IMR-90 (cell line): ENCODE data around the gene DHRSX. TPM values are rescaled to one million over a fixed set of nuclear protein-coding genes. Genes with fewer than 3 reads are reported as not detected.
A peak's percentile ranks its signal among the peaks of the same experiment; 100 is the strongest.

Experiments
- ATAC-seq: fragments of 200-7000 bp; cut with Tn5 transposase; 2 replicates; pipeline ENCODE4 v1.9.1; 2020; ENCODE audit warnings: low read depth, mild to moderate bottlenecking, moderate library complexity
- BruUV-seq: library from RNA; stranded (reverse); fragments of 400-500 nt; replicated peaks from 2 replicates; lab custom pipeline; 2021; lab: Mats Ljungman, UMichigan
- CTCF ChIA-PET: fragments of 300-600 bp; formaldehyde crosslinking; extraction: SDS; loops from one replicate; lab custom pipeline; 2021; ENCODE audit warnings: antibody characterized with exemption; lab: Yijun Ruan, JAX
- POLR2A ChIA-PET: fragments of 300-600 bp; sonication (Branson Sonifier 250); formaldehyde crosslinking; loops from one replicate; lab custom pipeline; 2022; ENCODE audit warnings: antibody characterized with exemption; ENCODE audit not compliant: unreplicated experiment; lab: Charles Lee
- DNase-seq: peaks from one replicate; pipeline ENCODE4 v3.0.0; 2013
- H2AFZ ChIP-seq: replicated peaks from 2 replicates; pipeline ENCODE3; 2013; ENCODE audit warnings: low read length, mild to moderate bottlenecking; ENCODE audit not compliant: poor library complexity
- H2AK5ac ChIP-seq: 2 replicates; pipeline ENCODE4 v1.6.1; 2013; ENCODE audit warnings: low read depth, low read length, inconsistent platforms
- H2AK9ac ChIP-seq: replicated peaks from 2 replicates; pipeline ENCODE3; 2013; ENCODE audit warnings: mild to moderate bottlenecking, low read depth, low read length, moderate library complexity; ENCODE audit not compliant: poor library complexity
- H2BK120ac ChIP-seq: 2 replicates; pipeline ENCODE4 v1.6.1; 2013; ENCODE audit warnings: low read depth, low read length, inconsistent platforms
- H2BK15ac ChIP-seq: 3 replicates; pipeline ENCODE4 v1.6.1; 2013; ENCODE audit warnings: low read depth, low read length, inconsistent platforms
- H2BK20ac ChIP-seq: 2 replicates; pipeline ENCODE4 v1.6.1; 2013; ENCODE audit warnings: low read depth, mild to moderate bottlenecking, inconsistent platforms, low read length, moderate library complexity
- H2BK5ac ChIP-seq: 2 replicates; pipeline ENCODE4 v1.6.1; 2013; ENCODE audit warnings: mild to moderate bottlenecking, low read depth, low read length, inconsistent platforms; ENCODE audit not compliant: poor library complexity, severe bottlenecking
- H3K14ac ChIP-seq: replicated peaks from 2 replicates; pipeline ENCODE4 v1.6.1; 2013; ENCODE audit warnings: low read depth, low read length, inconsistent platforms
- H3K18ac ChIP-seq: 2 replicates; pipeline ENCODE4 v1.6.1; 2013; ENCODE audit warnings: low read depth, low read length, control low read depth
- H3K23ac ChIP-seq: 2 replicates; pipeline ENCODE4 v1.6.1; 2013; ENCODE audit warnings: low read depth, low read length, inconsistent platforms
- H3K27ac ChIP-seq: 2 replicates; pipeline ENCODE4 v1.5.1; 2013; ENCODE audit warnings: mild to moderate bottlenecking, control low read depth, low read length; ENCODE audit not compliant: insufficient read depth
- H3K27me3 ChIP-seq: 2 replicates; pipeline ENCODE4 v1.6.1; 2013; ENCODE audit warnings: low read length; ENCODE audit not compliant: control insufficient read depth, insufficient read depth
- H3K36me3 ChIP-seq: 2 replicates; pipeline ENCODE4 v1.6.1; 2013; ENCODE audit warnings: low read length, mixed read lengths; ENCODE audit not compliant: control insufficient read depth, insufficient read depth
- H3K4ac ChIP-seq: 2 replicates; pipeline ENCODE4 v1.6.1; 2013; ENCODE audit warnings: low read depth, low read length, inconsistent platforms
- H3K4me1 ChIP-seq: 2 replicates; pipeline ENCODE4 v1.6.1; 2013; ENCODE audit warnings: low read length, mixed read lengths; ENCODE audit not compliant: control insufficient read depth, insufficient read depth
- H3K4me2 ChIP-seq: 2 replicates; pipeline ENCODE4 v1.6.1; 2013; ENCODE audit warnings: low read depth, mild to moderate bottlenecking, control low read depth, low read length, moderate library complexity
- H3K4me3 ChIP-seq: 2 replicates; pipeline ENCODE4 v1.5.1; 2013; ENCODE audit warnings: low read depth, mild to moderate bottlenecking, control low read depth, low read length, moderate library complexity; ENCODE audit not compliant: insufficient read depth
- H3K56ac ChIP-seq: 2 replicates; pipeline ENCODE4 v1.6.1; 2013; ENCODE audit warnings: low read length, inconsistent platforms; ENCODE audit not compliant: insufficient read depth; ENCODE audit errors: extremely low read depth
- H3K79me1 ChIP-seq, 2 experiments: 2 replicates each; pipeline ENCODE4 v1.6.1; 2013; ENCODE audit warnings: low read length in 2 of 2, inconsistent platforms in 1 of 2, low read depth in 1 of 2
- H3K9ac ChIP-seq: 2 replicates; pipeline ENCODE4 v1.6.1; 2013; ENCODE audit warnings: low read depth, low read length, control low read depth
- H3K9me1 ChIP-seq: 2 replicates; pipeline ENCODE4 v1.6.1; 2013; ENCODE audit warnings: low read length, inconsistent platforms; ENCODE audit not compliant: insufficient read depth
- H3K9me3 ChIP-seq: 2 replicates; pipeline ENCODE4 v1.6.1; 2013; ENCODE audit warnings: low read length; ENCODE audit not compliant: control insufficient read depth, insufficient read depth
- H4K20me1 ChIP-seq: 2 replicates; pipeline ENCODE4 v1.6.1; 2013; ENCODE audit warnings: low read length, inconsistent platforms; ENCODE audit not compliant: insufficient read depth
- H4K5ac ChIP-seq: 2 replicates; pipeline ENCODE4 v1.6.1; 2013; ENCODE audit warnings: mild to moderate bottlenecking, low read depth, low read length, control low read depth
- H4K8ac ChIP-seq, 2 experiments: 2 replicates each; pipeline ENCODE4 v1.6.1; 2013; ENCODE audit warnings: low read depth in 2 of 2, low read length in 2 of 2, control low read depth in 1 of 2, inconsistent platforms in 1 of 2
- H4K91ac ChIP-seq: 2 replicates; pipeline ENCODE4 v1.6.1; 2013; ENCODE audit warnings: low read depth, low read length, inconsistent platforms; ENCODE audit not compliant: insufficient read depth
- BHLHE40 ChIP-seq: fragments of 150-350 bp; IDR thresholded peaks from 2 replicates; pipeline ENCODE4 v1.6.1; 2016; ENCODE audit warnings: mild to moderate bottlenecking, low read depth, low read length
- MAFK ChIP-seq: IDR thresholded peaks from 2 replicates; pipeline ENCODE4 v1.6.1; 2012; ENCODE audit warnings: low read depth, low read length, improper control_type of control experiment
- MXI1 ChIP-seq: IDR thresholded peaks from 2 replicates; pipeline ENCODE4 v1.6.1; 2012; ENCODE audit warnings: low read depth, mild to moderate bottlenecking, low read length, moderate library complexity, borderline replicate concordance
- NFE2L2 ChIP-seq: fragments of 150-350 bp; IDR thresholded peaks from 2 replicates; pipeline ENCODE4 v1.6.1; 2016; ENCODE audit warnings: low read depth, mild to moderate bottlenecking, low read length
- POLR2A ChIP-seq: IDR thresholded peaks from 2 replicates; pipeline ENCODE4 v1.6.1; 2012; ENCODE audit warnings: mild to moderate bottlenecking, low read depth, low read length
- RCOR1 ChIP-seq: IDR thresholded peaks from 2 replicates; pipeline ENCODE4 v1.6.1; 2012; ENCODE audit warnings: mild to moderate bottlenecking, low read length, improper control_type of control experiment; ENCODE audit not compliant: insufficient replicate concordance
- USF2 ChIP-seq: fragments of 150-350 bp; IDR thresholded peaks from 2 replicates; pipeline ENCODE4 v1.6.1; 2017; ENCODE audit warnings: mild to moderate bottlenecking, antibody characterized with exemption, low read length, low read depth
- WGBS, 2 experiments: methylation state at CpG; one replicate each; pipeline versions ENCODE4 v1.1.5 to v1.1.7; 2013; ENCODE audit warnings: missing lambda C conversion rate in 2 of 2; ENCODE audit not compliant: insufficient read length in 1 of 2; ENCODE audit errors: extremely low coverage in 2 of 2; 5-methylcytosine and 5-hydroxymethylcytosine counted together
- dilution Hi-C: fragments of 300-500 bp; cut with HindIII; formaldehyde crosslinking; loops from one replicate; pipeline ENCODE4 v1.14.3; 2018; ENCODE audit warnings: low sequenced_read_pairs; ENCODE audit not compliant: unreplicated experiment
- in situ Hi-C: fragments of 300-500 bp; cut with MboI; formaldehyde crosslinking; loops from 3 replicates; pipeline ENCODE4 v1.14.3; 2019; ENCODE audit warnings: low sequenced_read_pairs, inconsistent platforms, mixed read lengths
- intact Hi-C: fragments of 100-400 bp; cut with micrococcal nuclease; formaldehyde crosslinking; loops from 2 replicates; pipeline ENCODE4 v1.10.0; 2022
- polyA plus RNA-seq, 3 experiments: library from polyadenylated mRNA; depleted of rRNA; stranded (reverse); fragments of >200 nt; gene quantifications; 2 replicates each; pipeline ENCODE4 v1.2.3, GENCODE V29; 2012; ENCODE audit warnings: low replicate concordance in 1 of 3
- total RNA-seq: library from RNA; depleted of rRNA; stranded (reverse); fragments of >200 nt; gene quantifications from 2 replicates; pipeline ENCODE4 v1.2.3, GENCODE V29; 2012

The DHRSX gene
- total and polyA plus RNA-seq, 2 of the 4 experiments (the other 2 are of a cell fraction): 26.2 to 38.0 TPM

DNA sequence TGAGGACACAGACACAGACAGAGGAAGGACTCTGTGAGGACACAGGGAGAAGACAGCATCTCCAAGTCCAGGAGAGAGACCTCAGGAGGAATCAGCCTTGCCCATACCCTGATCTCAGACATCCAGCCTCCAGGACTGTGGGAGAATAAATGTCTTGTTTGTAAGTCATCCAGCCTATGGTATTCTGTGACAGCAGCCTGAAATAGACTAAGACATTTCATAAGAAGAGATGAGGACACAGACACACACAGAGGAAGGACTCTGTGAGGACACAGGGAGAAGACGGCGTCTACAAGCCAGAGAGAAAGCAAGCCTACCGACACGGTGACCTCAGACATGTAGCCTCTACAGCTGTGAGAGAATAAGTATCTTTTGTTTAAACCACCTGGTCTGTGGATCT is 112.1 kb downstream of the DHRSX start:
- no peak overlapping the region for H3K4me3 ChIP-seq
- DNase-seq (no peak), ATAC-seq (peak; percentile 10; the same call in 1 of the 2 replicates)
- no TSS peak for BruUV-seq
- H2BK15ac ChIP-seq: no peak overlapping the region
- H3K4ac ChIP-seq: no peak overlapping the region
- no peak overlapping the region for H3K9ac ChIP-seq
- H3K36me3 ChIP-seq: peaks cover 4% of the 10 kb centered on the region
- no peak overlapping the region for H2AK9ac ChIP-seq
- no peak overlapping the region for H2BK5ac ChIP-seq
- dilution Hi-C loops: no loop called here
- in situ Hi-C loops: no loop called here
- H3K23ac ChIP-seq: no peak overlapping the region
- H3K9me1 ChIP-seq: peaks cover 5% of the 10 kb centered on the region; the same call in 1 of the 2 replicates
- 95% methylated on average over 4 of the region's 4 CpGs; no CpG with 5 or more reads in 1 of the 2 experiments for WGBS, 2 experiments
- H2AFZ ChIP-seq: no peak overlapping the region
- H2BK120ac ChIP-seq: no peak overlapping the region
- ChIA-PET CTCF (no interaction called here), POLR2A (no interaction called here)
- no peaks in the 10 kb centered on the region for H3K27me3 ChIP-seq
- no peak overlapping the region for H3K4me2 ChIP-seq
- no peak overlapping the region for H3K27ac ChIP-seq
- no peak overlapping the region for H4K91ac ChIP-seq
- no peak overlapping the region for H3K18ac ChIP-seq
- no peak overlapping the region for H4K5ac ChIP-seq
- intact Hi-C loops: no loop called here
- H3K4me1 ChIP-seq: peaks cover 7% of the 10 kb centered on the region
- peaks cover 9% of the 10 kb centered on the region for H3K9me3 ChIP-seq
- H3K56ac ChIP-seq: no peak overlapping the region
- H3K14ac ChIP-seq: no peak overlapping the region
- no peak overlapping the region for H4K8ac ChIP-seq
- peaks cover 6 to 34% of the 10 kb centered on the region in 2 experiments for H3K79me1 ChIP-seq
- no peak overlapping the region for H2BK20ac ChIP-seq
- TF ChIP-seq USF2 (no peak), RCOR1 (no peak), MAFK (no peak), POLR2A (no peak), BHLHE40 (no peak), NFE2L2 (no peak), MXI1 (no peak)
- H4K20me1 ChIP-seq: peaks cover 11% of the 10 kb centered on the region
- no peak overlapping the region for H2AK5ac ChIP-seq
